Astrocyte of the cerebellum (primary cell): ENCODE measurements around the gene JAZF1.
A peak's percentile ranks its signal among the peaks of the same experiment; 100 is the strongest.

Experiments used
- DNase-seq: peaks from one replicate; pipeline ENCODE4 v3.0.0-alpha.2; 2011; ENCODE audit warnings: low read depth
- H3K4me3 ChIP-seq: 2 replicates; pipeline ENCODE4 v1.5.1; 2011; ENCODE audit warnings: mild to moderate bottlenecking, low read depth, low read length, moderate library complexity
- CTCF ChIP-seq: IDR thresholded peaks from 2 replicates; pipeline ENCODE4 v1.5.1; 2012; ENCODE audit warnings: low read length, low read depth, moderate library complexity, mild to moderate bottlenecking; ENCODE audit errors: missing control alignments
- in situ Hi-C: cut with HindIII; loops from 2 replicates; pipeline ENCODE4 v1.10.0; 2017; ENCODE audit warnings: low sequenced_read_pairs

Gene JAZF1

GRCh38 chr7:28081016-28081415 is 99.6 kb downstream of the JAZF1 start:
- H3K4me3 ChIP-seq, result no peak overlapping the region
- no peak for DNase-seq
- TF ChIP-seq CTCF, result no peak
- in situ Hi-C loops, result no loop called here

GRCh38 chr7:28078036-28078901 is 102.3 kb downstream of the JAZF1 start:
- H3K4me3 ChIP-seq, result no peak overlapping the region
- DNase-seq, result peak; percentile 33
- TF ChIP-seq CTCF, result peak; percentile 99
- in situ Hi-C loops, result no loop called here

- in situ Hi-C loops, result no loop called here
- TF ChIP-seq CTCF, result no peak
- no peak overlapping the region for H3K4me3 ChIP-seq
- no peak for DNase-seq
Observed at GRCh38 chr7:28077616-28078015, 103.0 kb downstream of the JAZF1 start.

GRCh38 chr7:28076423-28077200 is 104.0 kb downstream of the JAZF1 start:
- in situ Hi-C loops, result no loop called here
- no peak for TF ChIP-seq CTCF
- DNase-seq, result no peak
- H3K4me3 ChIP-seq, result no peak overlapping the region

GRCh38 chr7:28075674-28076358 is 104.8 kb downstream of the JAZF1 start:
- no peak for TF ChIP-seq CTCF
- in situ Hi-C loops, result no loop called here
- DNase-seq, result no peak
- no peak overlapping the region for H3K4me3 ChIP-seq

GRCh38 chr7:28072876-28073514 is 107.6 kb downstream of the JAZF1 start:
- DNase-seq, result no peak
- no peak for TF ChIP-seq CTCF
- no peak overlapping the region for H3K4me3 ChIP-seq
- in situ Hi-C loops, result no loop called here
